Ecto neural progenitor cell (in vitro differentiated cells): ENCODE results near the gene RCAN3.
"Not testable (repeated sequence)": the region's sequence is repeated elsewhere in the genome, so short reads cannot be mapped to it uniquely, and the experiment has no call there.

Source experiments
- DNase-seq: peaks from one replicate; pipeline ENCODE4 v3.0.0-alpha.2; 2018; ENCODE audit warnings: low spot score

Gene RCAN3

GRCh38 chr1:24514946-24515345 is 12.3 kb downstream of the RCAN3 start:
- no peak for DNase-seq

- not testable (repeated sequence) for DNase-seq
Measured at GRCh38 chr1:24515671-24516209, 13.1 kb downstream of the RCAN3 start.

GRCh38 chr1:24516506-24516905 is 13.9 kb downstream of the RCAN3 start:
- no peak for DNase-seq

- no peak for DNase-seq
Measured at GRCh38 chr1:24517898-24518297, 15.3 kb downstream of the RCAN3 start.

DNA sequence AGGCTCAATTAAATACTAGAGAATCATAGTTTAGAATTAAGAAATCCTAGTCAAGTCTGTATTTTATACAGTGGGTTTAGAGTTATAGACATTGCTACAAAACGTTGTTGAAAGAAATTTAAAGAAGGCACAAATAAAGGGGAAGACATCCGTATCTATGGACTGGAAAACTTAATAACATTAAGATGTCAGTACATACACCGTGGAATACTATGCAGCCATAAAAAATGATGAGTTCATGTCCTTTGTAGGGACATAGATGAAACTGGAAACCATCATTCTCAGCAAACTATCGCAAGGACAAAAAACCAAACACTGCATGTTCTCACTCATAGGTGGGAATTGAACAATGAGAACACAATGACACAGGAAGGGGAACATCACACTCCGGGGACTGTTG is 17.6 kb downstream of the RCAN3 start:
- not testable (repeated sequence) for DNase-seq

DNA sequence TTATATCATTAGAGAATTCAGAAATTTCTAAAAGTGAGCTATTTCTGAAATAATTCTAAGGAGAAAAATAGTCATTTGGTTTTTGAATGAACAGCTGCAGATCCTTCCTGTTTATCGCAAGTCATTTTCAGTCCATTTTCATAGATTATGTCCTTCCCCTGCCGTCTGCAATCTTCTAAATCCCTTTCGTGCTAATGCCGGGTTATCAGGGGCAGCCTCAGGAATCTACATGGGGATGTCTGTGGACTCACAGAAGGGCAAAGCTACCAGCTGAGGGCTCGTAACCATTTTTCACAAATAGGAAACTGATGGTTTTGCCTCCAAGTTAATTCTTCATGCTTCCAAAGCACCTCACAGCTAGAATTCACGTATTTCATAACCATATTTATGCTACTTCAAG is 23.0 kb downstream of the RCAN3 start:
- no peak for DNase-seq

GRCh38 chr1:24526045-24526444 is 23.4 kb downstream of the RCAN3 start:
- no peak for DNase-seq

- DNase-seq, result no peak
Measured at GRCh38 chr1:24526940-24527542, 24.4 kb downstream of the RCAN3 start.

DNA sequence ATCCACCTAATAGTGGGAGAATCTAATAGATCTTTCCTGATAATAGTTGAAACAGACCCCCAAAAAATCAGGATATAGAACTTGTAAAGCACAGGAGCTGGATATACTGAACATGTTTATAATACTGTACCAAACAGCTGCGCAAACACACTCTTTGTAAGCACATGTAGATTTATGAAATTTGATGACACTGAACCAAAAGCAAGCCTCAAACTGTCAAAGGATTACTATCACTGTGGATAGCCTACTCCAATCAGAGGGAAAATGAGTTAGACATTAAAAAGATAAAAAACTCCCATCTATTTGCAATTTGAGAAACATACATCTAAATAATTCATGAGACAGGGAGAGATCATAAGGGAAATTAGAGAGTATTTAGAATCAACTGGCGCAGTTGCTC is 26.1 kb downstream of the RCAN3 start:
- DNase-seq, result no peak

GRCh38 chr1:24529292-24529691 is 26.7 kb downstream of the RCAN3 start:
- not testable (repeated sequence) for DNase-seq

DNA sequence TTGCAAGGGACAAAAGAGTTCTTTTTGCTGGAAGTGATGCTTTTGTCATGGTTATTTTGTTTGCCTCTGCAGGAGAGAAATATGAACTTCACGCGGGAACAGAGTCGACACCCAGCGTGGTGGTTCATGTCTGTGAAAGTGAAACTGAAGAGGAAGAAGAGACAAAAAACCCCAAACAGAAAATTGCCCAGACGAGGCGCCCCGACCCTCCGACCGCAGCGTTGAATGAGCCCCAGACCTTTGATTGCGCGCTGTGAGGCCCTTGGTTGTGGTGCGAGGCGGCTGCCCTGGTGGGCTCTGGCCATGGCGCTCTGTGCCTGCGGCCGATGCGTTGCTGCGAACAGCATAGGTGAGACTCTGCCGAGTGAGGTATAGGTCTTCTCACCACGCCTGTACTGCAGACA is 32.4 kb downstream of the RCAN3 start:
- no peak for DNase-seq

- no peak for DNase-seq
Measured at GRCh38 chr1:24535778-24536177, 33.1 kb downstream of the RCAN3 start.

DNA sequence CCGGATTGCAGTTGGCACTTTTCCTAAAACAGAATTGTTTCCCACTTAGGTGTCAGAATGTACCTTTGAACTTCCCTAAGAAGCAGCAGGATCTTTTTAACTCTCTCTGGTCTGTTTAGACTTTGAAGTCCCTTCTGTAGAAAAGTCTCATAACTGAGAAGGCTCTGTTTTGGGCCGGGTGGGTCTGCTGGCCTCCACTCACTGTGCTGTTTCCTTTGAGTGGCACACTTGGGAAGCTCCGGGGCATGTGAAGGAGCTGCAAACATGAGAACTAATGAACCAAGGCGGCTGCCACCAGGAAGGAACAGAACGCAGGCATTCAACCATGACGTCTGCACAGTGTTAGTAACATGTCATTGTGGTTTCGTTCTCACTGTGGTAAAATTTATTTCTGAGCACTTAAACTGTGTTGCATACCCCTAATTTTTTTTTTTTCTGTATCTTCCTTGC is 33.8 kb downstream of the RCAN3 start:
- no peak for DNase-seq

GRCh38 chr1:24540051-24540905 is 37.6 kb downstream of the RCAN3 start:
- no peak for DNase-seq

- DNase-seq, result no peak
Measured at GRCh38 chr1:24540906-24541710, 38.5 kb downstream of the RCAN3 start.

DNA sequence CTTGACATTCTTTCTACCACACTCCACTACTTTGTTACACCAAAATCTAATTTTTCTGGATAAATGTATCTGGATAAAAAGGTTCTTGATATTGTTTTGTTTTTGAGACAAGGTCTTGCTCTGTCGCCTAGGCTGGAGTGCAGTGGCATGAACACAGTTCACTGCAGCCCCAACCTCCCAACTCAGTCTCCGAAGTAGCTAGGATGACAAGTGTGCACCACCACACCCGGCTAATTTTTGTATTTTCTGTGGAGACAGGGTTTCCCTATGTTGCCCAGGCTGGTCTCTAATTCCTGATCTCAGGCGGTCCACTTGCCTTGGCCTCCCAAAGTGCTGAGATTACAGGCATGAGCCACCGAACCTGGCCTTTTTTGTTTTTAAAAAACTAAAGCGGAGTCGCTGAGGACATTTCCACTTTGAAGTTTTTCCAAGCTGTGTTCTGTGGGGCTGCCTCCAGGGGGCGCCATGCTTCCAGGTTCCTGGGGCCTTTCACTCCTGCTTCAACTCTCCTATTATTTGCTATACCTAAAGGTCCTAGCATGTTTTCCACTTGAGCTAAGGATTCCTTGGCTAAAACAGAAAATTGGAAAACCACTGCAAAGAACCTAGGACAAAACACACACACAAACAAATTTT is 39.2 kb downstream of the RCAN3 start:
- peak; percentile 64 for DNase-seq

- no peak for DNase-seq
Measured at GRCh38 chr1:24544239-24544638, 41.6 kb downstream of the RCAN3 start.

- DNase-seq, result no peak
Measured at GRCh38 chr1:24545662-24546061, 43.0 kb downstream of the RCAN3 start.

GRCh38 chr1:24547195-24547594 is 44.6 kb downstream of the RCAN3 start:
- DNase-seq, result no peak

- DNase-seq, result no peak
Measured at GRCh38 chr1:24548070-24548469, 45.4 kb downstream of the RCAN3 start.

DNA sequence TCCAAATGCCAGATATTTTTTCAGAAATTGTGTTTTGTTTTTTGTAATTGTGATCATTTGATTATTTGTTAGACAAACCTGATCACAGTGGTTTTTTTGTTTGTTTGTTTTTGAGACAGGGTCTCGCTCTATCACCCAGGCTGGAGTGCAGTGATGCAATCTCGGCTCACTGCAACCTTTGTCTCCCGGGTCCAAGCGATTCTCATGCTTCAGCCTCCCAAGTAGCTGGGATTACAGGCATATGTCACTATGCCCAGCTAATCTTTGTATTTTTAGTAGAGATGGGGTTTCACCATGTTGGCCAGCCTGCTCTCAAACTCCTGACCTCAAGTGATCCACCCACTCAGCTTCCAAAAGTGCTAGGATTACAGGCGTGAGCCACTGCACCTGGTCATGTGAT is 46.6 kb downstream of the RCAN3 start:
- not testable (repeated sequence) for DNase-seq
